Kidney epithelial cell (primary cell): Measurements from ENCODE around the gene CDCP1. TPM values are rescaled to one million over a fixed set of nuclear protein-coding genes. Genes with fewer than 3 reads are reported as not detected.
A peak's percentile ranks its signal among the peaks of the same experiment; 100 is the strongest.

Experiments used
- DNase-seq: peaks from one replicate; pipeline ENCODE4 v3.0.0-alpha.2; 2010; ENCODE audit warnings: low read depth
- H3K27me3 ChIP-seq: 2 replicates; pipeline ENCODE4 v1.6.0; 2011; ENCODE audit warnings: low read length; ENCODE audit not compliant: control insufficient read depth, insufficient read depth
- H3K36me3 ChIP-seq: 2 replicates; pipeline ENCODE4 v1.5.1; 2011; ENCODE audit warnings: low read length; ENCODE audit not compliant: control insufficient read depth, insufficient read depth
- H3K4me3 ChIP-seq: 2 replicates; pipeline ENCODE4 v1.5.1; 2011; ENCODE audit warnings: low read depth, mild to moderate bottlenecking, control low read depth, low read length
- CTCF ChIP-seq: IDR thresholded peaks from 2 replicates; pipeline ENCODE4 v1.5.1; 2011; ENCODE audit warnings: mild to moderate bottlenecking, moderate library complexity, low read length, control low read depth, inconsistent platforms; ENCODE audit not compliant: insufficient read depth, poor library complexity, severe bottlenecking
- total RNA-seq: library from RNA; depleted of rRNA; stranded (reverse); fragments of >200 nt; gene quantifications from 2 replicates; pipeline ENCODE4 v1.2.3, GENCODE V29; 2015

The CDCP1 gene
- total RNA-seq, 1 donor from 2014 or later: 82.0 TPM

- TF ChIP-seq CTCF: no peak
These were observed 37.0 kb upstream of the CDCP1 start for GRCh38 chr3:45182915-45183871.

GRCh38 chr3:45181496-45181895 is 35.3 kb upstream of the CDCP1 start:
- no peak for DNase-seq
- no peak overlapping the region for H3K4me3 ChIP-seq
- no peaks in the 10 kb centered on the region for H3K36me3 ChIP-seq
- H3K27me3 ChIP-seq: no peaks in the 10 kb centered on the region
- no peak for TF ChIP-seq CTCF

More at GRCh38 chr3:45182915-45183871, 37.0 kb upstream of the CDCP1 start:
- Histone ChIP-seq H3K36me3 (no peaks in the 10 kb centered on the region), H3K4me3 (no peak overlapping the region), H3K27me3 (no peaks in the 10 kb centered on the region)
- peak; percentile 59 for DNase-seq

GRCh38 chr3:45180899-45181298 is 34.7 kb upstream of the CDCP1 start:
- TF ChIP-seq CTCF: no peak
- Histone ChIP-seq H3K27me3 (no peaks in the 10 kb centered on the region), H3K36me3 (no peaks in the 10 kb centered on the region), H3K4me3 (no peak overlapping the region)
- DNase-seq: no peak

- no peak for TF ChIP-seq CTCF
- peak; percentile 64 for DNase-seq
- Histone ChIP-seq H3K27me3 (no peaks in the 10 kb centered on the region), H3K4me3 (no peak overlapping the region), H3K36me3 (no peaks in the 10 kb centered on the region)
These were observed 33.9 kb upstream of the CDCP1 start for GRCh38 chr3:45180051-45180450.

- DNase-seq: no peak
- Histone ChIP-seq H3K4me3 (no peak overlapping the region), H3K36me3 (no peaks in the 10 kb centered on the region), H3K27me3 (no peaks in the 10 kb centered on the region)
- TF ChIP-seq CTCF: no peak
These were observed 33.0 kb upstream of the CDCP1 start for GRCh38 chr3:45179163-45179562.
